K562 (cell line): Measurements from ENCODE around the gene CCDC137. TPM values are rescaled to one million over a fixed set of nuclear protein-coding genes. Genes with fewer than 3 reads are reported as not detected.

Source experiments
- ARID3B ChIP-seq: fragments of 250-450 bp; sonication (Bioruptor Pico); IDR thresholded peaks from 2 replicates; pipeline ENCODE4 v1.4.0; 2020; ENCODE audit warnings: borderline replicate concordance
- CREB3 ChIP-seq: fragments of 450-650 bp; conservative IDR thresholded peaks from 2 replicates; pipeline ENCODE4 v1.6.1; 2016; ENCODE audit warnings: missing genetic modification characterization, low read depth, mild to moderate bottlenecking, missing compliant biosample characterization, moderate library complexity
- FOSL1 ChIP-seq: fragments of 200-800 bp; sonication (Bioruptor generic); conservative IDR thresholded peaks from 2 replicates; pipeline ENCODE4 v1.6.1; 2016; ENCODE audit warnings: missing genetic modification characterization, missing compliant biosample characterization
- HMG20B ChIP-seq: fragments of 250-450 bp; sonication (Bioruptor Pico); IDR thresholded peaks from 2 replicates; pipeline ENCODE4 v1.5.0; 2021; ENCODE audit warnings: mild to moderate bottlenecking
- KLF16 ChIP-seq: IDR thresholded peaks from 2 replicates; pipeline ENCODE4 v1.6.1; 2016; ENCODE audit warnings: antibody characterized with exemption
- MYC ChIP-seq, 2 experiments: fragments of 250-450 bp in 1 of 2; sonication (Bioruptor Pico) in 1 of 2; IDR thresholded peaks; 2 replicates each; pipeline versions ENCODE4 v1.5.1 to v1.6.1; 2012 to 2021; ENCODE audit warnings: low read depth in 2 of 2, borderline replicate concordance in 1 of 2, improper control_type of control experiment in 1 of 2, low read length in 1 of 2, mild to moderate bottlenecking in 1 of 2, moderate library complexity in 1 of 2
- NFATC3 ChIP-seq: fragments of 450-650 bp; IDR thresholded peaks from 2 replicates; pipeline ENCODE4 v1.6.1; 2017; ENCODE audit warnings: mild to moderate bottlenecking
- NR2F6 ChIP-seq: fragments of 450-650 bp; formaldehyde crosslinking; IDR thresholded peaks from 2 replicates; pipeline ENCODE4 v1.4.0; 2020; ENCODE audit warnings: mild to moderate bottlenecking
- PATZ1 ChIP-seq: fragments of 250-450 bp; sonication (Bioruptor Pico); IDR thresholded peaks from 2 replicates; pipeline ENCODE4 v1.5.0; 2020; ENCODE audit warnings: mild to moderate bottlenecking, borderline replicate concordance
- POLR2AphosphoS5 ChIP-seq: IDR thresholded peaks from 2 replicates; pipeline ENCODE4 v1.6.1; 2011; ENCODE audit warnings: mild to moderate bottlenecking, low read depth, low read length, moderate library complexity; ENCODE audit not compliant: control insufficient read depth, insufficient read depth
- PRPF4 ChIP-seq: fragments of 200-400 bp; formaldehyde crosslinking; IDR thresholded peaks from one replicate; pipeline ENCODE4 v1.6.1; 2017; ENCODE audit warnings: low read length, low read depth, mild to moderate bottlenecking; ENCODE audit not compliant: insufficient read depth, poor library complexity, severe bottlenecking
- RFX1 ChIP-seq: fragments of 450-650 bp; IDR thresholded peaks from 2 replicates; pipeline ENCODE4 v1.6.1; 2016; ENCODE audit warnings: mild to moderate bottlenecking, moderate library complexity
- SAFB ChIP-seq: fragments of 200-400 bp; formaldehyde crosslinking; IDR thresholded peaks from 2 replicates; pipeline ENCODE4 v1.6.1; 2017; ENCODE audit warnings: low read depth, low read length, borderline replicate concordance
- SMAD2 ChIP-seq: fragments of 150-350 bp; IDR thresholded peaks from 2 replicates; pipeline ENCODE4 v1.6.1; 2014; ENCODE audit warnings: low read depth, mild to moderate bottlenecking, low read length
- SMARCB1 ChIP-seq: IDR thresholded peaks from 2 replicates; pipeline ENCODE4 v1.6.1; 2011; ENCODE audit warnings: improper control_type of control experiment, low read depth; ENCODE audit not compliant: insufficient read length
- ZNF740 ChIP-seq, 3 experiments: fragments of 200-800 bp in 1 of 3; sonication (Bioruptor generic) in 1 of 3; sonication (generic) in 1 of 3; formaldehyde crosslinking in 1 of 3; IDR thresholded peaks; 2 replicates each; pipeline versions ENCODE4 v1.6.1 to v1.8.0; 2016 to 2022; ENCODE audit warnings: mild to moderate bottlenecking in 2 of 3, missing compliant biosample characterization in 2 of 3, missing genetic modification characterization in 2 of 3, missing genetic modification reagents in 1 of 3
- ZNF764 ChIP-seq: fragments of 250-450 bp; sonication (Bioruptor Pico); IDR thresholded peaks from 2 replicates; pipeline ENCODE4 v1.4.0; 2020; ENCODE audit warnings: low read depth, mild to moderate bottlenecking, moderate library complexity
- ZNF780A ChIP-seq: fragments of 250-450 bp; sonication (Bioruptor Pico); IDR thresholded peaks from 2 replicates; pipeline ENCODE4 v1.5.0; 2021; ENCODE audit warnings: mild to moderate bottlenecking
- polyA plus RNA-seq, 8 experiments: library from polyadenylated mRNA; depleted of rRNA in 4 of 8; stranded (reverse) in 5 of 8; unstranded in 3 of 8; fragments of >200 nt; fragmentation: Nextera tagmentation in 2 of 8; fragmentation: Illumina TruSeq in 1 of 8; extraction: Ambion mirVana in 2 of 8; extraction: Trizol in 1 of 8; gene quantifications; 2 replicates each; pipeline versions ENCODE4 v1.2.1 to v1.2.3, GENCODE V29; 2011 to 2014; ENCODE audit warnings: inconsistent platforms in 1 of 8, missing spikeins in 1 of 8
- total RNA-seq, 7 experiments: library from RNA; depleted of rRNA in 6 of 7; stranded (reverse); fragments of >200 nt in 6 of 7; fragmentation: Illumina TruSeq in 2 of 7; extraction: Trizol in 2 of 7; gene quantifications; 2 replicates each; pipeline versions ENCODE4 v1.2.1 to v1.2.3, GENCODE V29; 2011 to 2021; ENCODE audit warnings: low replicate concordance in 1 of 7
- TF ChIP-seq, protein P1 (sequence below): fragments of 450-650 bp; conservative IDR thresholded peaks from 2 replicates; pipeline ENCODE4 v1.6.1; 2016; ENCODE audit warnings: missing genetic modification characterization, low read depth, mild to moderate bottlenecking, control low read depth, missing compliant biosample characterization

Gene CCDC137
- total and polyA plus RNA-seq, 9 of the 15 experiments (the other 6 are each of a cell fraction or from before 2014, with no cell fraction given) = 2.3 to 68.1 (median 38.3) TPM

GRCh38 chr17:81636505-81637288, 29.8 kb upstream of the CCDC137 start, which contains the start of the genes NPLOC4 and TSPAN10 (continued):
- TF ChIP-seq ZNF740 (CRISPR knock-in tag; IDR thresholded peaks at IDR 0.05) (no peak), ZNF740 (tag; IDR thresholded peaks at IDR 0.05) (0 out of 4 replicates have a peak, but pooled peaks of 1 of the 2 experiments have one; percentile 60), NR2F6 (no peak), ZNF764 (CRISPR knock-in tag) (peak; percentile 31; the same call in 1 of the 2 replicates), SMAD2 (no peak), MYC (IDR thresholded peaks at IDR 0.05; ENCODE audit: low read depth, low read length) (peak; percentile 82), MYC (CRISPR knock-in tag; IDR thresholded peaks at IDR 0.05; ENCODE audit: borderline replicate concordance, low read depth) (no peak), ARID3B (CRISPR knock-in tag) (no peak; the same call in 1 of the 2 replicates), SMARCB1 (no peak), CREB3 (tag) (no peak), POLR2AphosphoS5 (peak; percentile 88), SAFB (no peak), HMG20B (CRISPR knock-in tag) (no peak), RFX1 (no peak), PRPF4 (no peak), ZNF780A (CRISPR knock-in tag) (no peak), PATZ1 (no peak), FOSL1 (peak; percentile 47), NFATC3 (no peak), KLF16 (no peak)
- TF ChIP-seq, protein P1, sequence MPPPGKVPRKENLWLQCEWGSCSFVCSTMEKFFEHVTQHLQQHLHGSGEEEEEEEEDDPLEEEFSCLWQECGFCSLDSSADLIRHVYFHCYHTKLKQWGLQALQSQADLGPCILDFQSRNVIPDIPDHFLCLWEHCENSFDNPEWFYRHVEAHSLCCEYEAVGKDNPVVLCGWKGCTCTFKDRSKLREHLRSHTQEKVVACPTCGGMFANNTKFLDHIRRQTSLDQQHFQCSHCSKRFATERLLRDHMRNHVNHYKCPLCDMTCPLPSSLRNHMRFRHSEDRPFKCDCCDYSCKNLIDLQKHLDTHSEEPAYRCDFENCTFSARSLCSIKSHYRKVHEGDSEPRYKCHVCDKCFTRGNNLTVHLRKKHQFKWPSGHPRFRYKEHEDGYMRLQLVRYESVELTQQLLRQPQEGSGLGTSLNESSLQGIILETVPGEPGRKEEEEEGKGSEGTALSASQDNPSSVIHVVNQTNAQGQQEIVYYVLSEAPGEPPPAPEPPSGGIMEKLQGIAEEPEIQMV = no peak
